ENCODE results near the gene CLCNKB. TPM values are rescaled to one million over a fixed set of nuclear protein-coding genes. Genes with fewer than 3 reads are reported as not detected.

CLCNKB gene
- total RNA-seq, 1 donor from 2014 or later = 0.64 TPM

- Histone ChIP-seq H3K4me2 (ENCODE audit: low read length) (peak overlapping the region; percentile 61), H3K27ac (ENCODE audit: low read depth, low read length) (no peak overlapping the region), H3K9me3 (ENCODE audit: insufficient read depth, low read depth, low read length) (no peaks in the 10 kb centered on the region), H3K9ac (ENCODE audit: low read length) (peak overlapping the region; percentile 36), H3K4me1 (ENCODE audit: insufficient read depth, low read length) (peaks cover 15% of the 10 kb centered on the region), H2AFZ (ENCODE audit: low read depth, low read length) (peak overlapping the region; percentile 40), H3K27me3 (ENCODE audit: insufficient read depth, low read length) (no peaks in the 10 kb centered on the region), H3K4me3 (ENCODE audit: insufficient read depth, low read depth, low read length) (no peak overlapping the region), H3K79me2 (ENCODE audit: insufficient read depth, low read length) (no peaks in the 10 kb centered on the region), H3K36me3 (ENCODE audit: insufficient read depth, low read length) (no peaks in the 10 kb centered on the region), H4K20me1 (ENCODE audit: insufficient read depth, low read length) (no peaks in the 10 kb centered on the region)
- Mint-ChIP-seq H3K4me3 (ENCODE audit: unreplicated experiment) (no peak overlapping the region), H3K4me1 (ENCODE audit: low read depth, unreplicated experiment) (peaks cover 3% of the 10 kb centered on the region), H3K36me3 (ENCODE audit: low read depth, unreplicated experiment) (no peaks in the 10 kb centered on the region), H3K9me3 (ENCODE audit: unreplicated experiment) (no peaks in the 10 kb centered on the region), H3K27me3 (ENCODE audit: low read depth, unreplicated experiment) (peaks cover 23% of the 10 kb centered on the region), H3K27ac (ENCODE audit: unreplicated experiment) (no peak overlapping the region)
- DNase-seq (ENCODE audit: low read depth) (peak; percentile 89), FAIRE-seq (no peak)
- TF ChIP-seq EZH2 (IDR thresholded peaks at IDR 0.05; ENCODE audit: insufficient read depth, low read length) = no peak
- TF ChIP-seq, protein P1, sequence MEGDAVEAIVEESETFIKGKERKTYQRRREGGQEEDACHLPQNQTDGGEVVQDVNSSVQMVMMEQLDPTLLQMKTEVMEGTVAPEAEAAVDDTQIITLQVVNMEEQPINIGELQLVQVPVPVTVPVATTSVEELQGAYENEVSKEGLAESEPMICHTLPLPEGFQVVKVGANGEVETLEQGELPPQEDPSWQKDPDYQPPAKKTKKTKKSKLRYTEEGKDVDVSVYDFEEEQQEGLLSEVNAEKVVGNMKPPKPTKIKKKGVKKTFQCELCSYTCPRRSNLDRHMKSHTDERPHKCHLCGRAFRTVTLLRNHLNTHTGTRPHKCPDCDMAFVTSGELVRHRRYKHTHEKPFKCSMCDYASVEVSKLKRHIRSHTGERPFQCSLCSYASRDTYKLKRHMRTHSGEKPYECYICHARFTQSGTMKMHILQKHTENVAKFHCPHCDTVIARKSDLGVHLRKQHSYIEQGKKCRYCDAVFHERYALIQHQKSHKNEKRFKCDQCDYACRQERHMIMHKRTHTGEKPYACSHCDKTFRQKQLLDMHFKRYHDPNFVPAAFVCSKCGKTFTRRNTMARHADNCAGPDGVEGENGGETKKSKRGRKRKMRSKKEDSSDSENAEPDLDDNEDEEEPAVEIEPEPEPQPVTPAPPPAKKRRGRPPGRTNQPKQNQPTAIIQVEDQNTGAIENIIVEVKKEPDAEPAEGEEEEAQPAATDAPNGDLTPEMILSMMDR (IDR thresholded peaks at IDR 0.05; ENCODE audit: insufficient read depth, low read depth, low read length) = no peak
Observed at GRCh38 chr1:16088996-16089395, 45.4 kb downstream of the CLCNKB start.

DNA sequence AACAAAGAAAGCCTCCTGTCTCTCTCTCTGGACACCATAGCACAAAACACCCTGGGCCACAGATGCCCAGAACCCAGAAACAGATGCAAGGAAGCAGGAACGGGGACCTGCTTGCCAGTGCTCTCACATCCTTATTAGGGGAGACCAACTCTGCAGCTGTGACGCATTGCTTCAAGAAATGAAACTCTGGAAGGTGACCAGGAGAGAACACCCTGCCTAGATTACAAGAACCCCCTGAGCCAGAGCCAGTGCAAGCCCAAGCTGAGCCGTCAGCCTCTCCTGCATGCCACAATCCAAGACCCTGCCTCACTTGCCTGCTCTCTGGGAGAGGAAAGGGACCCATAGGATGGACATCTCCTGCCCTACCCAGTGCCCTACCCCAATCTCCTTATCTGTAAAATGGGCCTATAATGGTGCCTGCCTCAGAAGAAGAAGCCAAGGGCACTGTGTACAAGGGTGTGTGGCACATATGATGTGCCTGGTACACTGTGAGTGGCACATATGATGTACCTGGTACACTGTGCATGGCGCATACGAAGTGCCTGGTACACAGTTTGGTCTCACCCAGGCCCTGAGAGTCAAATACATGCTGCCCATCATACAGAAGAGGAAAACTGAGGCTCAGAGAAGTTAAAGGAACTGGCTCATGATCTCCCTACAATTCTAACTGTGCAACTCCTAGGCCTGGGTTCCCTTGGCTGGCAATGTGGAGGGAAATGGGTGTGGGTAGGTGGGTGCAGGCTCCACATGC is 46.7 kb downstream of the CLCNKB start:
- Histone ChIP-seq H3K36me3 (ENCODE audit: insufficient read depth, low read length) (no peaks in the 10 kb centered on the region), H3K9ac (ENCODE audit: low read length) (no peak overlapping the region), H3K27ac (ENCODE audit: low read depth, low read length) (no peak overlapping the region), H3K4me2 (ENCODE audit: low read length) (no peak overlapping the region), H3K9me3 (ENCODE audit: insufficient read depth, low read depth, low read length) (no peaks in the 10 kb centered on the region), H3K27me3 (ENCODE audit: insufficient read depth, low read length) (no peaks in the 10 kb centered on the region), H3K4me3 (ENCODE audit: insufficient read depth, low read depth, low read length) (no peak overlapping the region), H3K4me1 (ENCODE audit: insufficient read depth, low read length) (peaks cover 17% of the 10 kb centered on the region), H3K79me2 (ENCODE audit: insufficient read depth, low read length) (no peaks in the 10 kb centered on the region), H2AFZ (ENCODE audit: low read depth, low read length) (no peak overlapping the region), H4K20me1 (ENCODE audit: insufficient read depth, low read length) (no peaks in the 10 kb centered on the region)
- TF ChIP-seq, protein P1 (IDR thresholded peaks at IDR 0.05; ENCODE audit: insufficient read depth, low read depth, low read length) = no peak
- TF ChIP-seq EZH2 (IDR thresholded peaks at IDR 0.05; ENCODE audit: insufficient read depth, low read length) = no peak
- H3K36me3 Mint-ChIP-seq (ENCODE audit: low read depth, unreplicated experiment) = no peaks in the 10 kb centered on the region
- DNase-seq (ENCODE audit: low read depth) = no peak
- no peak overlapping the region for H3K27ac Mint-ChIP-seq (ENCODE audit: unreplicated experiment)
- peaks cover 3% of the 10 kb centered on the region for H3K4me1 Mint-ChIP-seq (ENCODE audit: low read depth, unreplicated experiment)
- FAIRE-seq = no peak
- peaks cover 27% of the 10 kb centered on the region for H3K27me3 Mint-ChIP-seq (ENCODE audit: low read depth, unreplicated experiment)
- no peaks in the 10 kb centered on the region for H3K9me3 Mint-ChIP-seq (ENCODE audit: unreplicated experiment)
- no peak overlapping the region for H3K4me3 Mint-ChIP-seq (ENCODE audit: unreplicated experiment)

GRCh38 chr1:16091296-16091695 is 47.7 kb downstream of the CLCNKB start:
- no peaks in the 10 kb centered on the region for H3K36me3 ChIP-seq (ENCODE audit: insufficient read depth, low read length)
- no peak overlapping the region for H3K27ac ChIP-seq (ENCODE audit: low read depth, low read length)
- H3K4me1 ChIP-seq (ENCODE audit: insufficient read depth, low read length) = peaks cover 17% of the 10 kb centered on the region
- H2AFZ ChIP-seq (ENCODE audit: low read depth, low read length) = no peak overlapping the region
- peaks cover 3% of the 10 kb centered on the region for H3K4me1 Mint-ChIP-seq (ENCODE audit: low read depth, unreplicated experiment)
- H3K9me3 Mint-ChIP-seq (ENCODE audit: unreplicated experiment) = no peaks in the 10 kb centered on the region
- no peak for TF ChIP-seq EZH2 (IDR thresholded peaks at IDR 0.05; ENCODE audit: insufficient read depth, low read length)
- TF ChIP-seq, protein P1 (IDR thresholded peaks at IDR 0.05; ENCODE audit: insufficient read depth, low read depth, low read length) = no peak
- H3K9me3 ChIP-seq (ENCODE audit: insufficient read depth, low read depth, low read length) = no peaks in the 10 kb centered on the region
- no peak for DNase-seq (ENCODE audit: low read depth)
- no peak for FAIRE-seq
- H3K36me3 Mint-ChIP-seq (ENCODE audit: low read depth, unreplicated experiment) = no peaks in the 10 kb centered on the region
- H3K4me3 Mint-ChIP-seq (ENCODE audit: unreplicated experiment) = no peak overlapping the region
- no peak overlapping the region for H3K4me2 ChIP-seq (ENCODE audit: low read length)
- peaks cover 38% of the 10 kb centered on the region for H3K27me3 Mint-ChIP-seq (ENCODE audit: low read depth, unreplicated experiment)
- H3K79me2 ChIP-seq (ENCODE audit: insufficient read depth, low read length) = no peaks in the 10 kb centered on the region
- no peaks in the 10 kb centered on the region for H4K20me1 ChIP-seq (ENCODE audit: insufficient read depth, low read length)
- H3K27ac Mint-ChIP-seq (ENCODE audit: unreplicated experiment) = no peak overlapping the region
- H3K9ac ChIP-seq (ENCODE audit: low read length) = no peak overlapping the region
- no peak overlapping the region for H3K4me3 ChIP-seq (ENCODE audit: insufficient read depth, low read depth, low read length)
- H3K27me3 ChIP-seq (ENCODE audit: insufficient read depth, low read length) = peaks cover 1% of the 10 kb centered on the region
